ENCODE results near the gene TEF. TPM values are rescaled to one million over a fixed set of nuclear protein-coding genes. Genes with fewer than 3 reads are reported as not detected.

Gene TEF
- total RNA-seq, 4 donors from 2014 or later: 19.5 to 47.8 (median 36.6) TPM

- no peak for DNase-seq (ENCODE audit: extremely low spot score)
- Histone ChIP-seq H3K9me3 (no peaks in the 10 kb centered on the region), H3K27ac (replicated peaks in 1 of 4) (peak overlapping the region; percentile 99 to 100 (median 100)), H3K4me3 (peak overlapping the region; percentile 88 to 100 (median 98)), H3K27me3 (peaks cover 0 to 5% (median 0%) of the 10 kb centered on the region in 4 donors), H3K36me3 (peaks cover 0 to 8% (median 7%) of the 10 kb centered on the region in 4 donors), H3K4me1 (peaks cover 21 to 24% (median 23%) of the 10 kb centered on the region in 4 donors)
- intact Hi-C loops (cut with DNase I): no loop called here
- no peak for TF ChIP-seq CTCF (IDR thresholded peaks at IDR 0.05)
- no peak for TF ChIP-seq POLR2A (IDR thresholded peaks at IDR 0.05; ENCODE audit: low read depth)
- no peak for TF ChIP-seq EP300 (IDR thresholded peaks at IDR 0.05)
- peak in 1 of 2 donors; percentile 52 for TF ChIP-seq POLR2AphosphoS5 (IDR thresholded peaks at IDR 0.05)
- 0% methylated on average over 30 of the region's 63 CpGs for WGBS
Observed at GRCh38 chr22:41447435-41448188, 65.9 kb downstream of the TEF start.

GRCh38 chr22:41448189-41448808, 66.6 kb downstream of the TEF start:
- peak; percentile 98 for DNase-seq (ENCODE audit: extremely low spot score)
- peak overlapping the region; percentile 99 to 100 (median 100) for H3K27ac ChIP-seq (replicated peaks in 1 of 4)
- intact Hi-C loops (cut with DNase I): no loop called here
- TF ChIP-seq CTCF (IDR thresholded peaks at IDR 0.05) (no peak), POLR2AphosphoS5 (IDR thresholded peaks at IDR 0.05) (peak; percentile 96 to 97), EP300 (IDR thresholded peaks at IDR 0.05) (peak; percentile 86), POLR2A (IDR thresholded peaks at IDR 0.05; ENCODE audit: low read depth) (peak; percentile 92)
- H3K4me1 ChIP-seq: peaks cover 14 to 17% (median 16%) of the 10 kb centered on the region in 4 donors
- H3K27me3 ChIP-seq: peaks cover 0 to 5% (median 0%) of the 10 kb centered on the region in 4 donors
- under 1% methylated on average over 24 of the region's 28 CpGs for WGBS
- H3K36me3 ChIP-seq: peaks cover 0 to 1% (median under 1%) of the 10 kb centered on the region in 4 donors
- peak overlapping the region; percentile 88 to 100 (median 98) for H3K4me3 ChIP-seq
- H3K9me3 ChIP-seq: no peaks in the 10 kb centered on the region

Small RNAs within 50 kb of the gene (small RNA-seq; reads per million reads assigned to genes)
- 0 reads per million in 3 donors for gene RNU6-495P

Other genes starting within 250 kb of the TEF start
- gene L3MBTL2, start 176.6 kb upstream of the TEF start, total RNA-seq: 10 to 100 TPM; 17.4 to 29.9 (median 22.4) TPM
- gene CHADL, start 141.0 kb upstream of the TEF start, total RNA-seq: 10 to 100 TPM in 2 of 4 donors, 1 to 10 TPM in 2; 7.5 to 13.2 (median 10.3) TPM
- 10 to 100 TPM; 39.9 to 87.9 (median 65.5) TPM for gene RANGAP1, start 95.8 kb upstream of the TEF start, total RNA-seq
- 10 to 100 TPM; 39.9 to 72.2 (median 54.3) TPM for gene ZC3H7B, start 80.4 kb upstream of the TEF start, total RNA-seq
- 100 to 1,000 TPM in 1 of 4 donors, 10 to 100 TPM in 3; 56.2 to 100 (median 93.0) TPM for gene TOB2, start 64.9 kb downstream of the TEF start, total RNA-seq
- gene PHF5A, start 86.8 kb downstream of the TEF start, total RNA-seq: 10 to 100 TPM; 36.5 to 46.1 (median 42.2) TPM
- 100 to 1,000 TPM; 141 to 214 (median 166) TPM for gene ACO2, start 87.2 kb downstream of the TEF start, total RNA-seq
- 10 to 100 TPM; 20.9 to 28.2 (median 23.0) TPM for gene POLR3H, start 162.5 kb downstream of the TEF start, total RNA-seq
- gene CSDC2, start 179.1 kb downstream of the TEF start, total RNA-seq: 10 to 100 TPM in 1 of 4 donors, 1 to 10 TPM in 3; 2.9 to 12.4 (median 7.1) TPM
- gene PMM1, start 207.9 kb downstream of the TEF start, total RNA-seq: 10 to 100 TPM; 37.4 to 54.2 (median 39.3) TPM
- 10 to 100 TPM; 18.6 to 76.5 (median 33.7) TPM for gene DESI1, start 239.1 kb downstream of the TEF start, total RNA-seq
- gene XRCC6, start 239.4 kb downstream of the TEF start, total RNA-seq: 100 to 1,000 TPM; 181 to 255 (median 233) TPM

Data from esophagus muscularis mucosa (tissue), 4 donors.